WTC11 (cell line): ENCODE results near the gene BACE2.

Source experiments
- AFF4 ChIP-seq: sonication (generic); formaldehyde crosslinking; IDR thresholded peaks from 2 replicates; pipeline ENCODE4 v1.8.1; 2023; ENCODE audit warnings: mild to moderate bottlenecking, missing genetic modification reagents, borderline replicate concordance
- CBFB ChIP-seq: sonication (generic); formaldehyde crosslinking; IDR thresholded peaks from 2 replicates; pipeline ENCODE4 v1.8.1; 2022; ENCODE audit warnings: mild to moderate bottlenecking, low read depth, missing genetic modification reagents
- ELF4 ChIP-seq: sonication (generic); formaldehyde crosslinking; IDR thresholded peaks from 2 replicates; pipeline ENCODE4 v1.8.1; 2022; ENCODE audit warnings: low read depth, mild to moderate bottlenecking, moderate library complexity, missing genetic modification reagents
- IRF1 ChIP-seq: sonication (generic); formaldehyde crosslinking; IDR thresholded peaks from 2 replicates; pipeline ENCODE4 v1.8.0; 2023; ENCODE audit warnings: missing genetic modification reagents
- KAT7 ChIP-seq: sonication (generic); formaldehyde crosslinking; IDR thresholded peaks from 2 replicates; pipeline ENCODE4 v1.8.1; 2023; ENCODE audit warnings: missing genetic modification reagents, mild to moderate bottlenecking, borderline replicate concordance
- PRDM15 ChIP-seq: sonication (generic); formaldehyde crosslinking; IDR thresholded peaks from 2 replicates; pipeline ENCODE4 v1.8.0; 2022; ENCODE audit warnings: missing genetic modification reagents
- ZNF263 ChIP-seq: sonication (generic); formaldehyde crosslinking; IDR thresholded peaks from 2 replicates; pipeline ENCODE4 v1.8.1; 2022; ENCODE audit warnings: low read depth, mild to moderate bottlenecking, moderate library complexity, missing genetic modification reagents
- ZNF317 ChIP-seq: sonication (generic); formaldehyde crosslinking; IDR thresholded peaks from 2 replicates; pipeline ENCODE4 v1.8.1; 2023; ENCODE audit warnings: low read depth, mild to moderate bottlenecking, moderate library complexity, missing genetic modification reagents, borderline replicate concordance
- TF ChIP-seq, protein P1 (sequence below): sonication (generic); formaldehyde crosslinking; IDR thresholded peaks from 2 replicates; pipeline ENCODE4 v1.8.1; 2023; ENCODE audit warnings: mild to moderate bottlenecking, missing genetic modification reagents
- TF ChIP-seq, protein P2 (sequence below): fragments of 200-600 bp; IDR thresholded peaks from 2 replicates; pipeline ENCODE4 v1.8.0; 2022; ENCODE audit warnings: antibody characterized with exemption
- TF ChIP-seq, protein P3 (sequence below): sonication (generic); formaldehyde crosslinking; IDR thresholded peaks from 2 replicates; pipeline ENCODE4 v1.8.0; 2022; ENCODE audit warnings: mild to moderate bottlenecking, missing genetic modification reagents

GRCh38 chr21:41169258-41169576 lies 1.3 kb downstream of the BACE2 start:
- TF ChIP-seq, protein P1, sequence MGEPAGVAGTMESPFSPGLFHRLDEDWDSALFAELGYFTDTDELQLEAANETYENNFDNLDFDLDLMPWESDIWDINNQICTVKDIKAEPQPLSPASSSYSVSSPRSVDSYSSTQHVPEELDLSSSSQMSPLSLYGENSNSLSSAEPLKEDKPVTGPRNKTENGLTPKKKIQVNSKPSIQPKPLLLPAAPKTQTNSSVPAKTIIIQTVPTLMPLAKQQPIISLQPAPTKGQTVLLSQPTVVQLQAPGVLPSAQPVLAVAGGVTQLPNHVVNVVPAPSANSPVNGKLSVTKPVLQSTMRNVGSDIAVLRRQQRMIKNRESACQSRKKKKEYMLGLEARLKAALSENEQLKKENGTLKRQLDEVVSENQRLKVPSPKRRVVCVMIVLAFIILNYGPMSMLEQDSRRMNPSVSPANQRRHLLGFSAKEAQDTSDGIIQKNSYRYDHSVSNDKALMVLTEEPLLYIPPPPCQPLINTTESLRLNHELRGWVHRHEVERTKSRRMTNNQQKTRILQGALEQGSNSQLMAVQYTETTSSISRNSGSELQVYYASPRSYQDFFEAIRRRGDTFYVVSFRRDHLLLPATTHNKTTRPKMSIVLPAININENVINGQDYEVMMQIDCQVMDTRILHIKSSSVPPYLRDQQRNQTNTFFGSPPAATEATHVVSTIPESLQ (CRISPR knock-in tag), result no peak
- TF ChIP-seq, protein P2, sequence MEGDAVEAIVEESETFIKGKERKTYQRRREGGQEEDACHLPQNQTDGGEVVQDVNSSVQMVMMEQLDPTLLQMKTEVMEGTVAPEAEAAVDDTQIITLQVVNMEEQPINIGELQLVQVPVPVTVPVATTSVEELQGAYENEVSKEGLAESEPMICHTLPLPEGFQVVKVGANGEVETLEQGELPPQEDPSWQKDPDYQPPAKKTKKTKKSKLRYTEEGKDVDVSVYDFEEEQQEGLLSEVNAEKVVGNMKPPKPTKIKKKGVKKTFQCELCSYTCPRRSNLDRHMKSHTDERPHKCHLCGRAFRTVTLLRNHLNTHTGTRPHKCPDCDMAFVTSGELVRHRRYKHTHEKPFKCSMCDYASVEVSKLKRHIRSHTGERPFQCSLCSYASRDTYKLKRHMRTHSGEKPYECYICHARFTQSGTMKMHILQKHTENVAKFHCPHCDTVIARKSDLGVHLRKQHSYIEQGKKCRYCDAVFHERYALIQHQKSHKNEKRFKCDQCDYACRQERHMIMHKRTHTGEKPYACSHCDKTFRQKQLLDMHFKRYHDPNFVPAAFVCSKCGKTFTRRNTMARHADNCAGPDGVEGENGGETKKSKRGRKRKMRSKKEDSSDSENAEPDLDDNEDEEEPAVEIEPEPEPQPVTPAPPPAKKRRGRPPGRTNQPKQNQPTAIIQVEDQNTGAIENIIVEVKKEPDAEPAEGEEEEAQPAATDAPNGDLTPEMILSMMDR, result no peak
- TF ChIP-seq CBFB (CRISPR knock-in tag) (no peak), ELF4 (CRISPR knock-in tag) (no peak), ZNF263 (CRISPR knock-in tag) (no peak), PRDM15 (CRISPR knock-in tag) (no peak), ZNF317 (CRISPR knock-in tag) (no peak), AFF4 (CRISPR knock-in tag) (no peak), KAT7 (no peak), IRF1 (no peak)
- TF ChIP-seq, protein P3, sequence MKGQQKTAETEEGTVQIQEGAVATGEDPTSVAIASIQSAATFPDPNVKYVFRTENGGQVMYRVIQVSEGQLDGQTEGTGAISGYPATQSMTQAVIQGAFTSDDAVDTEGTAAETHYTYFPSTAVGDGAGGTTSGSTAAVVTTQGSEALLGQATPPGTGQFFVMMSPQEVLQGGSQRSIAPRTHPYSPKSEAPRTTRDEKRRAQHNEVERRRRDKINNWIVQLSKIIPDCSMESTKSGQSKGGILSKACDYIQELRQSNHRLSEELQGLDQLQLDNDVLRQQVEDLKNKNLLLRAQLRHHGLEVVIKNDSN (CRISPR knock-in tag), result no peak
